Fibroblast of lung (primary cell): ENCODE results near the gene LZTS2.

Experiments
- EZH2 ChIP-seq: IDR thresholded peaks from 2 replicates; pipeline ENCODE4 v1.5.1; 2012; ENCODE audit warnings: low read length, control low read depth, mild to moderate bottlenecking; ENCODE audit errors: missing control alignments
- TF ChIP-seq, protein P1 (sequence below), 2 donors: IDR thresholded peaks in 1 of 2; conservative IDR thresholded peaks in 1 of 2; 1 replicate in 1 of 2; 2 replicates in 1 of 2; pipeline ENCODE4 v1.5.1; 2011 to 2012; ENCODE audit warnings: low read length in 2 of 2, control low read depth in 1 of 2, inconsistent platforms in 1 of 2, low read depth in 1 of 2, mild to moderate bottlenecking in 1 of 2

- TF ChIP-seq, protein P1, sequence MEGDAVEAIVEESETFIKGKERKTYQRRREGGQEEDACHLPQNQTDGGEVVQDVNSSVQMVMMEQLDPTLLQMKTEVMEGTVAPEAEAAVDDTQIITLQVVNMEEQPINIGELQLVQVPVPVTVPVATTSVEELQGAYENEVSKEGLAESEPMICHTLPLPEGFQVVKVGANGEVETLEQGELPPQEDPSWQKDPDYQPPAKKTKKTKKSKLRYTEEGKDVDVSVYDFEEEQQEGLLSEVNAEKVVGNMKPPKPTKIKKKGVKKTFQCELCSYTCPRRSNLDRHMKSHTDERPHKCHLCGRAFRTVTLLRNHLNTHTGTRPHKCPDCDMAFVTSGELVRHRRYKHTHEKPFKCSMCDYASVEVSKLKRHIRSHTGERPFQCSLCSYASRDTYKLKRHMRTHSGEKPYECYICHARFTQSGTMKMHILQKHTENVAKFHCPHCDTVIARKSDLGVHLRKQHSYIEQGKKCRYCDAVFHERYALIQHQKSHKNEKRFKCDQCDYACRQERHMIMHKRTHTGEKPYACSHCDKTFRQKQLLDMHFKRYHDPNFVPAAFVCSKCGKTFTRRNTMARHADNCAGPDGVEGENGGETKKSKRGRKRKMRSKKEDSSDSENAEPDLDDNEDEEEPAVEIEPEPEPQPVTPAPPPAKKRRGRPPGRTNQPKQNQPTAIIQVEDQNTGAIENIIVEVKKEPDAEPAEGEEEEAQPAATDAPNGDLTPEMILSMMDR (conservative IDR thresholded peaks at IDR 0.05 in 1 of 2, IDR thresholded peaks at IDR 0.05 in 1 of 2; ENCODE audit: low read depth in 1 of 2, low read length in 2 of 2): no peak
- no peak for TF ChIP-seq EZH2
Observed at GRCh38 chr10:100998183-100998990, 1.2 kb upstream of the LZTS2 start.
